Measurements from ENCODE around the gene AGO1. TPM values are rescaled to one million over a fixed set of nuclear protein-coding genes. Genes with fewer than 3 reads are reported as not detected.

AGO1 gene
- total RNA-seq, 1 donor from 2014 or later, result 21.9 TPM

GRCh38 chr1:35901235-35901634, 18.2 kb downstream of the AGO1 start:
- DNase-seq (ENCODE audit: low read depth), result no peak
- Histone ChIP-seq H3K4me3 (ENCODE audit: low read depth, low read length) (no peak overlapping the region), H3K27me3 (ENCODE audit: control insufficient read depth, insufficient read depth, low read length) (no peaks in the 10 kb centered on the region), H3K36me3 (ENCODE audit: control insufficient read depth, insufficient read depth, low read length) (no peaks in the 10 kb centered on the region)
- no peak for TF ChIP-seq CTCF (IDR thresholded peaks at IDR 0.05; ENCODE audit: insufficient read depth, low read length, poor library complexity, severe bottlenecking)

- DNase-seq (ENCODE audit: low read depth), result no peak
- H3K4me3 ChIP-seq (ENCODE audit: low read depth, low read length), result no peak overlapping the region
- no peaks in the 10 kb centered on the region for H3K36me3 ChIP-seq (ENCODE audit: control insufficient read depth, insufficient read depth, low read length)
- TF ChIP-seq CTCF (IDR thresholded peaks at IDR 0.05; ENCODE audit: insufficient read depth, low read length, poor library complexity, severe bottlenecking), result no peak
- H3K27me3 ChIP-seq (ENCODE audit: control insufficient read depth, insufficient read depth, low read length), result no peaks in the 10 kb centered on the region
Observed at GRCh38 chr1:35902671-35903070, 19.7 kb downstream of the AGO1 start.

GRCh38 chr1:35914717-35915116, 31.7 kb downstream of the AGO1 start:
- H3K27me3 ChIP-seq (ENCODE audit: control insufficient read depth, insufficient read depth, low read length), result no peaks in the 10 kb centered on the region
- H3K36me3 ChIP-seq (ENCODE audit: control insufficient read depth, insufficient read depth, low read length), result peaks cover 7% of the 10 kb centered on the region
- no peak for DNase-seq (ENCODE audit: low read depth)
- H3K4me3 ChIP-seq (ENCODE audit: low read depth, low read length), result no peak overlapping the region
- no peak for TF ChIP-seq CTCF (IDR thresholded peaks at IDR 0.05; ENCODE audit: insufficient read depth, low read length, poor library complexity, severe bottlenecking)

- Histone ChIP-seq H3K4me3 (ENCODE audit: low read depth, low read length) (no peak overlapping the region), H3K36me3 (ENCODE audit: control insufficient read depth, insufficient read depth, low read length) (peaks cover 7% of the 10 kb centered on the region), H3K27me3 (ENCODE audit: control insufficient read depth, insufficient read depth, low read length) (no peaks in the 10 kb centered on the region)
- TF ChIP-seq CTCF (IDR thresholded peaks at IDR 0.05; ENCODE audit: insufficient read depth, low read length, poor library complexity, severe bottlenecking), result no peak
- no peak for DNase-seq (ENCODE audit: low read depth)
Observed at GRCh38 chr1:35915693-35916092, 32.7 kb downstream of the AGO1 start.

- H3K27me3 ChIP-seq (ENCODE audit: control insufficient read depth, insufficient read depth, low read length), result no peaks in the 10 kb centered on the region
- H3K36me3 ChIP-seq (ENCODE audit: control insufficient read depth, insufficient read depth, low read length), result peaks cover 4% of the 10 kb centered on the region
- TF ChIP-seq CTCF (IDR thresholded peaks at IDR 0.05; ENCODE audit: insufficient read depth, low read length, poor library complexity, severe bottlenecking), result no peak
- no peak for DNase-seq (ENCODE audit: low read depth)
- no peak overlapping the region for H3K4me3 ChIP-seq (ENCODE audit: low read depth, low read length)
Observed at GRCh38 chr1:35923791-35924221, 40.8 kb downstream of the AGO1 start.

- no peaks in the 10 kb centered on the region for H3K36me3 ChIP-seq (ENCODE audit: control insufficient read depth, insufficient read depth, low read length)
- DNase-seq (ENCODE audit: low read depth), result no peak
- no peak for TF ChIP-seq CTCF (IDR thresholded peaks at IDR 0.05; ENCODE audit: insufficient read depth, low read length, poor library complexity, severe bottlenecking)
- H3K27me3 ChIP-seq (ENCODE audit: control insufficient read depth, insufficient read depth, low read length), result no peaks in the 10 kb centered on the region
- no peak overlapping the region for H3K4me3 ChIP-seq (ENCODE audit: low read depth, low read length)
Observed at GRCh38 chr1:35924838-35925237, 41.8 kb downstream of the AGO1 start.

Measured in kidney epithelial cell (primary cell).